A673 (cell line): Measurements from ENCODE around the gene COL9A2. TPM values are rescaled to one million over a fixed set of nuclear protein-coding genes. Genes with fewer than 3 reads are reported as not detected.

Experiments
- BruUV-seq: library from RNA; stranded (reverse); fragments of 400-500 nt; replicated peaks from 2 replicates; lab custom pipeline; 2021; lab: Mats Ljungman, UMichigan
- CTCF ChIA-PET: fragments of 300-600 bp; sonication (Branson Sonifier 250); formaldehyde crosslinking; loops from one replicate; lab custom pipeline; 2022; ENCODE audit warnings: antibody characterized with exemption; lab: Charles Lee
- POLR2A ChIA-PET: fragments of 300-600 bp; sonication (Branson Sonifier 250); formaldehyde crosslinking; loops from one replicate; lab custom pipeline; 2022; ENCODE audit warnings: antibody characterized with exemption; ENCODE audit not compliant: low non-redundant PET; lab: Charles Lee
- DNase-seq: peaks from one replicate; pipeline ENCODE4 v3.0.0-alpha.2; 2015; ENCODE audit warnings: low spot score
- H3K27ac ChIP-seq: fragments of 200-600 bp; sonication (generic); 2 replicates; pipeline ENCODE4 v1.5.1; 2016; ENCODE audit warnings: mixed run types, low read depth, mild to moderate bottlenecking, mixed read lengths, antibody characterized with exemption, low read length; ENCODE audit not compliant: poor library complexity, severe bottlenecking
- H3K27me3 ChIP-seq: fragments of 200-600 bp; sonication (generic); replicated peaks from 2 replicates; pipeline ENCODE4 v1.6.1; 2017; ENCODE audit warnings: mixed run types, low read depth, mild to moderate bottlenecking, mixed read lengths, antibody characterized with exemption, low read length; ENCODE audit not compliant: insufficient read depth, poor library complexity
- H3K36me3 ChIP-seq: fragments of 200-600 bp; sonication (generic); 2 replicates; pipeline ENCODE4 v1.6.1; 2016; ENCODE audit warnings: mixed run types, mild to moderate bottlenecking, mixed read lengths, antibody characterized with exemption, low read length; ENCODE audit not compliant: insufficient read depth, poor library complexity, severe bottlenecking
- H3K4me1 ChIP-seq: fragments of 200-600 bp; sonication (generic); 2 replicates; pipeline ENCODE4 v1.6.1; 2017; ENCODE audit warnings: mixed run types, mild to moderate bottlenecking, mixed read lengths, antibody characterized with exemption, low read length; ENCODE audit not compliant: insufficient read depth, poor library complexity, severe bottlenecking
- H3K4me3 ChIP-seq: fragments of 200-600 bp; sonication (generic); 2 replicates; pipeline ENCODE4 v1.5.1; 2016; ENCODE audit warnings: low read depth, mixed run types, mild to moderate bottlenecking, mixed read lengths, low read length; ENCODE audit not compliant: poor library complexity, severe bottlenecking
- H3K9me3 ChIP-seq: fragments of 200-600 bp; sonication (generic); 2 replicates; pipeline ENCODE4 v1.6.1; 2016; ENCODE audit warnings: mixed run types, low read depth, mild to moderate bottlenecking, mixed read lengths, antibody characterized with exemption, low read length; ENCODE audit not compliant: poor library complexity, severe bottlenecking
- CTCF ChIP-seq: fragments of 300-800, 200-600 bp; sonication (generic); conservative IDR thresholded peaks from 2 replicates; pipeline ENCODE4 v1.5.1; 2017; ENCODE audit warnings: low read depth, mild to moderate bottlenecking, antibody characterized with exemption, low read length, moderate library complexity, mixed read lengths
- EZH2 ChIP-seq: fragments of 200-600 bp; sonication (generic); IDR thresholded peaks from 2 replicates; pipeline ENCODE4 v1.6.1; 2017; ENCODE audit warnings: borderline replicate concordance, low read depth, mild to moderate bottlenecking, mixed read lengths, antibody characterized with exemption, low read length; ENCODE audit not compliant: poor library complexity, severe bottlenecking
- intact Hi-C: fragments of 100-400 bp; cut with micrococcal nuclease; formaldehyde crosslinking; loops from one replicate; pipeline ENCODE4 v1.10.0; 2022; ENCODE audit not compliant: unreplicated experiment
- total RNA-seq: library from RNA; stranded (reverse); gene quantifications from 2 replicates; pipeline ENCODE4 v1.2.3, GENCODE V29; 2021

Gene COL9A2
- total RNA-seq, 1 experiment from 2014 or later = 5.2 TPM

- POLR2A ChIA-PET = no interaction called here
Measured at GRCh38 chr1:40257313-40257687, 59.8 kb downstream of the COL9A2 start.

DNA sequence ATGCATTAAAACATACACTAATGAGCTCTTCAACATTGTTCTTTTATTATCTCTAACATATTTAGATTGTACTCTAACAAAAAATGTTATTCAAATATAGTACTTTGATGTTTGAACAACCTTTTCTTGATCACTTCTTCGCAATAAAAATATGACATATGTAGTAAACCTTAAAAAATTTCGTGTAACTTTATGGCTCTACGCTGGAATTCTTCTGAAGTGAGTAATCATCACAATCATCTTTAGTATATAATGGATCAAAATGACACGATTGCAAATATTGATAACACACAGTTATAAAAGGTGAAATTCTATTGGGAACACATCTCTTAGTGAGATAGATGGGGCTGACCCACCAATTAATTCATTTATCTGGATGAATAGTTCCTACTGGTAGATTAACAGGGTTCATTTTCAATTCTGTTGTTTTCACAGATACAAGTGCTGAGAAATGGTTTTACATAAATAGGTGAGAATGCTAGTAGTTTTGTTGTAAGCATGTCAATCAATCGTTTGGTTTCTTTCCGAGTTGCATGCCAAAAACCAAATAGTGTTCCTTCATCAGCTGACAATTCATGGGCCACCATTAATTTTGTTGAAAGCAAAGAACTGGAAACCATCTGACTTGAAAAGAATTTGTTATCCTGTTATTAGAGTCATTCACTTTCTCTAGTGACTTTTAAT, 60.5 kb downstream of the COL9A2 start:
- Histone ChIP-seq H3K27ac (peak overlapping the region; percentile 97), H3K4me1 (peaks cover 7% of the 10 kb centered on the region), H3K27me3 (no peaks in the 10 kb centered on the region), H3K4me3 (peak overlapping the region; percentile 83), H3K9me3 (no peaks in the 10 kb centered on the region), H3K36me3 (peaks cover 13% of the 10 kb centered on the region)
- BruUV-seq = no TSS peak
- TF ChIP-seq EZH2 (no peak), CTCF (no peak)
- POLR2A ChIA-PET = no interaction called here
- CTCF ChIA-PET = no interaction called here
- no peak for DNase-seq
- intact Hi-C loops = loop anchor here (10.0 kb wide), 1 partner anchor 148 kb away; no protein-coding TSS in a partner anchor

More at GRCh38 chr1:40257313-40257687, 59.8 kb downstream of the COL9A2 start:
- Histone ChIP-seq H3K4me1 (peaks cover 7% of the 10 kb centered on the region), H3K27me3 (no peaks in the 10 kb centered on the region), H3K36me3 (peaks cover 19% of the 10 kb centered on the region), H3K4me3 (peak overlapping the region; percentile 83), H3K27ac (peak overlapping the region; percentile 97), H3K9me3 (no peaks in the 10 kb centered on the region)
- no peak for TF ChIP-seq CTCF
- no peak for TF ChIP-seq EZH2
- DNase-seq = no peak
- CTCF ChIA-PET = interaction anchor here (1.0 to 1.3 kb wide), 2 partner anchors 58 to 81 kb away, joined by 3 to 4 read pairs; no protein-coding TSS in a partner anchor
- TSS peak; percentile 89 for BruUV-seq
- intact Hi-C loops = loop anchor here (10.0 kb wide), 1 partner anchor 148 kb away; no protein-coding TSS in a partner anchor

GRCh38 chr1:40255231-40255630, 61.9 kb downstream of the COL9A2 start:
- no TSS peak for BruUV-seq
- intact Hi-C loops = loop anchor here (10.0 kb wide), 1 partner anchor 150 kb away; no protein-coding TSS in a partner anchor
- POLR2A ChIA-PET = no interaction called here

More at GRCh38 chr1:40255231-40255630, 61.9 kb downstream of the COL9A2 start:
- Histone ChIP-seq H3K27me3 (no peaks in the 10 kb centered on the region), H3K27ac (no peak overlapping the region), H3K9me3 (no peaks in the 10 kb centered on the region), H3K4me3 (no peak overlapping the region), H3K4me1 (peaks cover 7% of the 10 kb centered on the region), H3K36me3 (peaks cover 2% of the 10 kb centered on the region)
- DNase-seq = no peak
- TF ChIP-seq CTCF (no peak), EZH2 (no peak)
- CTCF ChIA-PET = no interaction called here
